Small intestine (tissue), 7 donors: ENCODE results near the gene DAPK1. TPM values are rescaled to one million over a fixed set of nuclear protein-coding genes. Genes with fewer than 3 reads are reported as not detected.
A peak's percentile ranks its signal among the peaks of the same experiment; 100 is the strongest.

Experiments
- DNase-seq, 2 donors: peaks; one replicate each; pipeline versions ENCODE4 v3.0.0 to v3.0.0-alpha.2; 2013
- FAIRE-seq: peaks from 2 replicates; lab custom pipeline; 2012; peaks lifted over from hg19 to GRCh38; lab: Jason Lieb, UNC
- H3K27ac ChIP-seq, 3 donors: one replicate each; pipeline ENCODE4 v1.5.1; 2013; ENCODE audit warnings: low read length in 2 of 3, mild to moderate bottlenecking in 2 of 3, control low read depth in 1 of 3, inconsistent platforms in 1 of 3, low read depth in 1 of 3, moderate library complexity in 1 of 3
- H3K27me3 ChIP-seq, 3 donors: one replicate each; pipeline ENCODE4 v1.6.1; 2013; ENCODE audit warnings: low read length in 3 of 3, inconsistent platforms in 1 of 3; ENCODE audit not compliant: control insufficient read depth in 3 of 3, insufficient read depth in 3 of 3
- H3K36me3 ChIP-seq, 3 donors: one replicate each; pipeline ENCODE4 v1.6.1; 2013; ENCODE audit warnings: low read length in 3 of 3, inconsistent platforms in 1 of 3, low read depth in 1 of 3, mild to moderate bottlenecking in 1 of 3, moderate library complexity in 1 of 3; ENCODE audit not compliant: control insufficient read depth in 3 of 3, insufficient read depth in 2 of 3
- H3K4me1 ChIP-seq, 3 donors: one replicate each; pipeline ENCODE4 v1.6.1; 2013; ENCODE audit warnings: low read length in 2 of 3, inconsistent platforms in 1 of 3, low read depth in 1 of 3, mild to moderate bottlenecking in 1 of 3, moderate library complexity in 1 of 3; ENCODE audit not compliant: control insufficient read depth in 3 of 3, insufficient read depth in 2 of 3
- H3K4me3 ChIP-seq, 3 donors: one replicate each; pipeline ENCODE4 v1.5.1; 2013; ENCODE audit warnings: low read length in 3 of 3, control low read depth in 1 of 3, inconsistent platforms in 1 of 3, low read depth in 1 of 3, mild to moderate bottlenecking in 1 of 3, moderate library complexity in 1 of 3
- H3K9me3 ChIP-seq, 2 donors: one replicate each; pipeline ENCODE4 v1.6.1; 2013; ENCODE audit warnings: low read depth in 1 of 2, low read length in 1 of 2; ENCODE audit not compliant: control insufficient read depth in 2 of 2, insufficient read depth in 1 of 2
- WGBS, 3 donors: extraction: QIAGEN DNeasy Blood & Tissue Kit; methylation state at CpG; one replicate each; pipeline ENCODE4 v1.1.7; 2013; 5-methylcytosine and 5-hydroxymethylcytosine counted together
- polyA plus RNA-seq, 4 donors: library from polyadenylated mRNA; stranded (reverse) in 3 of 4; unstranded in 1 of 4; fragments of 200-250 nt in 3 of 4; fragments of 120-200 nt in 1 of 4; gene quantifications; one replicate each; pipeline versions ENCODE4 v1.2.1 to v1.2.3, GENCODE V29; 2013
- donor health status: healthy with polysubstance abuse.
- donor health status: control.
- donor health status: control.
- donor health status: Bipolar disorder and iron deficiency.
- donor health status: healthy.

Gene DAPK1
- polyA plus RNA-seq, 4 donors = 6.8 to 21.7 (median 9.6) TPM

DNA sequence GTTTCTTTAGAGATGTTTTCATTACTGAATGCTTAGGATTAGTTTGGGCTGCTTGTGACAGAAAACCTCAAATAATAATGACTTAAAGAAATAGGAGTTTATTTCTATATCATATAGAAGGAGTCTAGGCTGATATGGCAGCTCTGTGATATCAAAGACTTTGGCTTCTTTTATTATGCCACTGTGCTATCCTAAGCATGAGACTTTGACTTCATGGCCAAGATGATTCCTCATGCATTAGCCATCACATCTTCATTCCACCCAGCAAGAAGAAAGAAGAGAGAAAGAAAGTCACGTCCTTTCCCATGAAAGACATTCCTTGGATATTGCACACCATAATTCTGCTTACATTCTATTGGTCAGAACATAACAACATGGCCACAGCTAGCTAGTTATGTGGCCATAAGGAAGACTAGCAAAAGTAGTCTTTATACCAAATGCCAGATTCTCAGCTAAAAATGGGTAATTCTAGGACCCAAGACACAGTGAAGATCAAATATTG lies 76.2 kb downstream of the DAPK1 start:
- WGBS, 3 donors = 61 to 79% (median 65%) methylated on average over 1 of the region's 1 CpG
- Histone ChIP-seq H3K27ac (peak overlapping the region in 1 of 3 donors; percentile 37), H3K4me3 (no peak overlapping the region), H3K27me3 (peaks cover 0 to 4% (median 0%) of the 10 kb centered on the region in 3 donors), H3K4me1 (peaks cover 7 to 26% (median 12%) of the 10 kb centered on the region in 3 donors), H3K9me3 (no peaks in the 10 kb centered on the region), H3K36me3 (no peaks in the 10 kb centered on the region)
- FAIRE-seq (no peak), DNase-seq (peak in 1 of 2 donors; percentile 55)

DNA sequence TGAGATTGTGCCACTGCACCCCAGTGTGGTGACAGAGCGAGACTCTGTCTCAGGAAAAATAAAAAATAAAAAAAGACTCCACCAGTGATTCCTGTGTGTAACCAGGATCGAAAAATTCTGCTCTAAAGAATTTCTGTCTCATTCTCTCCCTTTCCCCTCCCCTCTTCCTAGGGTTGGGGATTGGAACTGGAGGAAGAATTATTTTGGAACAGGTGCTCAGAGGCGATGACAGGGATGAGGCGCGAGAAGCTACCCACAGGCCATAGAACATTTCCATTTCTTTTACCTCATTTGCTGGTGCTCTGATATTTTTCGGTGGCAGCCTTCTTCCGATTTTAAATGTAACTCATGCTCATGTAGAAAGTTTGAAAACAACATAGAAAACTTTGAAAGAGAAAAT lies 80.1 kb downstream of the DAPK1 start:
- 90 to 97% (median 92%) methylated on average over 7 of the region's 7 CpGs for WGBS, 3 donors
- no peak overlapping the region for H3K27ac ChIP-seq
- peaks cover 0 to 8% (median 0%) of the 10 kb centered on the region in 3 donors for H3K4me1 ChIP-seq
- no peak for FAIRE-seq
- H3K36me3 ChIP-seq = no peaks in the 10 kb centered on the region
- DNase-seq = no peak
- no peaks in the 10 kb centered on the region for H3K27me3 ChIP-seq
- no peaks in the 10 kb centered on the region for H3K9me3 ChIP-seq
- no peak overlapping the region for H3K4me3 ChIP-seq

DNA sequence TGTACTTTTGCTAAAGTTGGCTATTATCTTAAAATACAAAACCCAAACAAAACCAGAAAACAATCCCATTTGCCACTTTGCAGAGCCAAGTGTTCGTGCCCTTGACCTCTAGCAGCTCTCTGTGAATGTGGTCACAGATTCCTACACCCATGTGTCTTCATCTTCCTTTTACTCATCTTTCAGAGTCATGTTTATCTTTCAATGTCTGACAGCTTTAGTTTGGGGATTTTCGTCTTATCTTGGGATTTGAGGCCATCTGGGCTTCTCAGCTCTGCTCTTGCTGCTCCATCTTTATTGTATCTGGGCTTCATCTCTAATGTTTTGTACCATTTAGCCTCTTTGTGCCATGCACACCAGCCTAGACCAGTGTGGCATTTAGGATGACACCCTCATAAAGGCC lies 81.0 kb downstream of the DAPK1 start:
- Histone ChIP-seq H3K4me1 (peaks cover 0 to 4% (median 0%) of the 10 kb centered on the region in 3 donors), H3K4me3 (no peak overlapping the region)
- no peak for FAIRE-seq

DNA sequence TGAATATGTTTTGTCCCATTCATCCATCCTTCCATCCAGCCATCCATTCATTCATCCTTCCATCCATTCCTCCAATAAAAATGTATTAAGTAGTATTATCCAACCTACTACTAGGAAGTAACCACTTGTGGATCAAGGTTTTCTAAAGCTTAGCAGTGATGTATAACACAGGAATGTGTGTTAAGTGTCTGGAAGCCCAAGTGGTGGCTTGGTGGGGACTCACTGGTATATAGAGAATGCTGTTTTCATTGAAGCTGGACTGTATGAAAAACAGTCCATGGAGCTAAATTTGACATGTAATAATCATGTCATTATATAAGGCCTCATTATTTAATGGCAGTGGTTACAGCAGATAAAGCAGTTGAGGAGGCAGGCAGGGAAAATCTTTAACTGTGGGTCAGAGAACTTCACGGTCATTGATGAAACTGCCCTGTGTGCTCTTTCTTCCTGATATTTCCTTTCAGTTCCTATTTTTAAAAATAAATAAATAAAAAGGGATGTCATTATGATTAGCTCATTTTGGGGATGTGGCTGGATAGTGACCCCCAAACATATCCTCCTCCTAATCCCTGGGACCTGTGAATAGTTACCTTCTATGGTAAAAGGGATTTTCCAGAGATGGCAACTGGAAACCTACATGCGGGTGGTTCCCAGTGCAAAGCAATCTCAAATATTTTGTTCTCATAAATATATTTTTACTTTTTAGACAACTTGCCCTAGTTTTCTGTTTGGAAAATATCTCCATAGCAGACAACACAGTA lies 82.3 kb downstream of the DAPK1 start:
- Histone ChIP-seq H3K27me3 (no peaks in the 10 kb centered on the region), H3K4me1 (peaks cover 0 to 4% (median 0%) of the 10 kb centered on the region in 3 donors), H3K36me3 (no peaks in the 10 kb centered on the region), H3K4me3 (no peak overlapping the region), H3K9me3 (no peaks in the 10 kb centered on the region), H3K27ac (no peak overlapping the region)
- DNase-seq (no peak), FAIRE-seq (no peak)
- 84 to 90% (median 85%) methylated on average over 2 of the region's 2 CpGs for WGBS, 3 donors

More for the DNA sequence above, 81.0 kb downstream of the DAPK1 start:
- Histone ChIP-seq H3K36me3 (no peaks in the 10 kb centered on the region), H3K9me3 (no peaks in the 10 kb centered on the region), H3K27ac (no peak overlapping the region), H3K27me3 (no peaks in the 10 kb centered on the region)
- DNase-seq = no peak
- WGBS, 3 donors = 68 to 87% (median 70%) methylated on average over 2 of the region's 2 CpGs

DNA sequence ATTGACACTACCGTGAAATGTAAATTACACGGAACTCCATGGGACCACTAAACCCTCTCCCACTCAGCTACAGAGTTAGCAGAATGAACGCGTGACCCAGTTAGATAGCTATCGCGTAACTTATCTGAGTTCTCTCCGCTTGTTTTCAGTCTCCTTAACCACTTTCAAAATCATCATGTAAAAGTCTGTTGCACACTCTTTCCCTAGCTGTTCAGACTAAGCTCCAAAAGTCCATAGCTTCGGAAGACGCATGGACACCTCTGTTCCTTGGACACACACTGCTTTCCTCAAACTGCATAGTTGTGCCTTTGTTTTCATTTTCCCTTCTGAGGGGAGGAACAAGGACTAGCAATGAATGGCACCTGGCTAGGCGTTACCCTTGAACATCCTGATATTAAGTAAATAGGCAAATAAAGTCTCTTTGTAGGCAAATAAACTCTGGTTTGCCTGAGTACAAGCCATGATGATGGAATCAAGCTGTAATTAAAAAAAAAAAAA lies 83.3 kb downstream of the DAPK1 start:
- no peaks in the 10 kb centered on the region for H3K36me3 ChIP-seq
- H3K4me1 ChIP-seq = peaks cover 0 to 4% (median 0%) of the 10 kb centered on the region in 3 donors
- no peak overlapping the region for H3K4me3 ChIP-seq
- DNase-seq = peak; percentile 42 to 62
- H3K9me3 ChIP-seq = no peaks in the 10 kb centered on the region
- WGBS, 3 donors = 23 to 62% (median 30%) methylated on average over 10 of the region's 10 CpGs
- no peak overlapping the region for H3K27ac ChIP-seq
- FAIRE-seq = no peak
- no peaks in the 10 kb centered on the region for H3K27me3 ChIP-seq

DNA sequence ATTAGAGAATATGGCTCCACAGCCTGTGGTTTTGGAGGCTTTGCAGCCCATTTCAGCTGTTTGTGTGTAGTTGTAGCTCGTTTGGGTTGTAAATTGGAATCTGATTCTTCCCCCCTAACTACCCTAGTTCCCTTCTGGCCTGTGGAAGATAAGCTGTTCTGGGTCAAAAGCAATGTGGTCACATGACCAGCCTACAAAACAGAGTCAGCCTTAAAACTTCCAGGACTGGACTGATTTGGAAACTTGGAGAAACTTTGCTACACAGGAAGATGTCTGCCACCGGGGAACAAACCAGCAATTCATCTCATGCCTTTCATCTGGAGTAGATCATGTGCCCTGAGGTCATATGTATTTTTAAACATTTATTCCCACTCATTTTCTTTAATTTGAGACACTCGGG lies 83.8 kb downstream of the DAPK1 start:
- Histone ChIP-seq H3K36me3 (no peaks in the 10 kb centered on the region), H3K4me3 (no peak overlapping the region), H3K4me1 (peaks cover 0 to 6% (median 0%) of the 10 kb centered on the region in 3 donors), H3K9me3 (no peaks in the 10 kb centered on the region), H3K27me3 (no peaks in the 10 kb centered on the region), H3K27ac (peak overlapping the region in 1 of 3 donors; percentile 22)
- 36 to 44% (median 36%) methylated on average over 3 of the region's 3 CpGs for WGBS, 3 donors
- FAIRE-seq (no peak), DNase-seq (no peak)

DNA sequence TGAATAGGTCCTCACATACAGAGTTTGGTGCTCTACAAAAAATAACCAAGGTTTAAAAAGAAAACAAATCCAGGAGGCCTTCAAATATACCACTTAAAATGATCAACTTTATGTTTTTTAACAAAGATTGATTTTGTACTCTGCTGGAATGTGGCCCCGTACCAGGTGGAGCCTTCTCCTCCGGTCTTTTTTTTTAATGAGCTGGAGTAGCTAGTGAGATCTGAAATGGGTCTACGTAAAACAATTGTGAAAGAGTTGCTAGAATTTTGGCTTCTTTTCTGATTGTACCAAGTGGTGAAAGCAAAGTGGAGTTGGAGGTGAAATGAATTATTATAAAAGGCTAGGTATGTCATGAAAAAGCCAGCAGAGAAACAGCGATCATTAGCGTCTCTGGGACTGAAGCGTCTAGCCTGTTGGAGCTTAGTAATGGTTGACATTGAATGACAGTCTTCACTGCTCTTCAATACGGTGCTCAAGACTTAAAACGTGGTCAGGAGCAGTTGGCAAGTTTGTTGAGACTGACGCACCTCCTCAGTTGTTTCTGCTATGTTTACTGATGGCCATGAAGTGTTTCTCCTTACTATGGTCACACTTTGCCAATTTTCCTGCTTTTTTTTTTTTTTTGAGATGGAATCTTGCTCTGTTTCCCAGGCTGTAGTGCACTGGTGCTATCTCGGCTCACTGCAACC lies 84.4 kb downstream of the DAPK1 start:
- Histone ChIP-seq H3K9me3 (no peaks in the 10 kb centered on the region), H3K36me3 (no peaks in the 10 kb centered on the region)

DNA sequence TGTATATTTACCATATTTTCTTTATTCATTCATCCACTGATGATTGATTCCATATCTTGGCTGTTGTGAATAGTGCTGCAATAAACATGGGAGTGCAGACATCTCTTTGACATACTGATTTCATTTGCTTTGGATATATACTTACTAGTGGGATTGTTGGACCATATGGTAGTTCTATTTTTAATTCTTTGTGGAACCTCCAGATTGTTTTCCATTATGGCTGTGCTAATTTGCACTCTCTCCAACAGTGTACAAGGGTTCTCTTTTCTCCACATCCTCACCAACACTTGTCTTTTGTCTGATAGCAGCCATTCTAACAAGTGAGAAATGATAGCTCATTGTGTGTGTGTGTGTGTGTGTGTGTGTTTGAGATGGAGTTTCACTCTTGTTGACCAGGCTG lies 86.7 kb downstream of the DAPK1 start:
- DNase-seq (no peak), FAIRE-seq (no peak)
- H3K4me1 ChIP-seq = peaks cover 0 to 8% (median 2%) of the 10 kb centered on the region in 3 donors
- H3K36me3 ChIP-seq = no peaks in the 10 kb centered on the region
- H3K27ac ChIP-seq = no peak overlapping the region
- H3K4me3 ChIP-seq = no peak overlapping the region
- no peaks in the 10 kb centered on the region for H3K27me3 ChIP-seq
- no peaks in the 10 kb centered on the region for H3K9me3 ChIP-seq

More for the DNA sequence above, 84.4 kb downstream of the DAPK1 start:
- peaks cover 0 to 8% (median 2%) of the 10 kb centered on the region in 3 donors for H3K4me1 ChIP-seq
- no peak overlapping the region for H3K4me3 ChIP-seq
- H3K27ac ChIP-seq = no peak overlapping the region
- no peak for FAIRE-seq
- no peaks in the 10 kb centered on the region for H3K27me3 ChIP-seq
- WGBS, 3 donors = 90 to 94% (median 92%) methylated on average over 10 of the region's 10 CpGs
- DNase-seq = no peak
